ENCODE results near the gene SORBS1. TPM values are rescaled to one million over a fixed set of nuclear protein-coding genes. Genes with fewer than 3 reads are reported as not detected.
A peak's percentile ranks its signal among the peaks of the same experiment; 100 is the strongest.

Gene SORBS1
- total and polyA plus RNA-seq, 9 of the 15 experiments (the other 6 are each of a cell fraction or from before 2014, with no cell fraction given), result 2.0 to 13.3 (median 6.5) TPM

DNA sequence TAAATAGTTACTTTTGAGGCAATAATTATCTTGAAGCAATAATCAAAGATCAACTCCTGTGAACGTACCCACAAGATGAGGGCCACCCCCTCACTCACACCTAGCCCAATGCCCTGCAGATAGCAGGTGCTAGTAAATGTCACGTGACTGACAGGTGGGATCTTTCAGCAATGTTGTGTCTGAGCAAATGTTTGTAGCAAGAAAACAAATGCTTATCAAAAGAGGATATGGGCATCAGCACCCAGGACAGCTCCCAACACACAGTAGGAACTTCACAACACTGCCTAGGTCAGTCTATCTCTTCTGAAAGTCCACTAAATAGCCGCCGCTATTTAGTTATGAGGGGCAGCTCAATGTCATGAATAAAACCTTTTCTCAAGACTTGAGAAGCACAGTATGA lies 149.5 kb downstream of the SORBS1 start (continued):
- TF ChIP-seq HNRNPH1 (optimal IDR thresholded peaks at IDR 0.05; ENCODE audit: low read depth, low read length) (no peak), CBX3 (IDR thresholded peaks at IDR 0.05; ENCODE audit: borderline replicate concordance in 1 of 2, low read length in 2 of 2) (no peak), ZNF217 (CRISPR knock-in tag; IDR thresholded peaks at IDR 0.05) (no peak), NFXL1 (CRISPR knock-in tag; IDR thresholded peaks at IDR 0.05) (no peak), PRMT5 (CRISPR knock-in tag; IDR thresholded peaks at IDR 0.05) (no peak), REST (IDR thresholded peaks at IDR 0.05; ENCODE audit: borderline replicate concordance) (peak; percentile 86), REST (CRISPR knock-in tag; IDR thresholded peaks at IDR 0.05; ENCODE audit: low read depth) (no peak), RAD51 (IDR thresholded peaks at IDR 0.05; ENCODE audit: borderline replicate concordance, low read depth) (peak; percentile 21; the same call in 1 of the 2 replicates), MCM3 (IDR thresholded peaks at IDR 0.05) (no peak), UBTF (IDR thresholded peaks at IDR 0.05; ENCODE audit: borderline replicate concordance in 1 of 2, low read depth in 2 of 2, low read length in 2 of 2) (no peak), TARDBP (IDR thresholded peaks at IDR 0.05) (no peak), SRSF9 (IDR thresholded peaks at IDR 0.05; ENCODE audit: borderline replicate concordance, low read depth, low read length) (no peak), MCM7 (IDR thresholded peaks at IDR 0.05) (no peak)
- TF ChIP-seq, protein P1, sequence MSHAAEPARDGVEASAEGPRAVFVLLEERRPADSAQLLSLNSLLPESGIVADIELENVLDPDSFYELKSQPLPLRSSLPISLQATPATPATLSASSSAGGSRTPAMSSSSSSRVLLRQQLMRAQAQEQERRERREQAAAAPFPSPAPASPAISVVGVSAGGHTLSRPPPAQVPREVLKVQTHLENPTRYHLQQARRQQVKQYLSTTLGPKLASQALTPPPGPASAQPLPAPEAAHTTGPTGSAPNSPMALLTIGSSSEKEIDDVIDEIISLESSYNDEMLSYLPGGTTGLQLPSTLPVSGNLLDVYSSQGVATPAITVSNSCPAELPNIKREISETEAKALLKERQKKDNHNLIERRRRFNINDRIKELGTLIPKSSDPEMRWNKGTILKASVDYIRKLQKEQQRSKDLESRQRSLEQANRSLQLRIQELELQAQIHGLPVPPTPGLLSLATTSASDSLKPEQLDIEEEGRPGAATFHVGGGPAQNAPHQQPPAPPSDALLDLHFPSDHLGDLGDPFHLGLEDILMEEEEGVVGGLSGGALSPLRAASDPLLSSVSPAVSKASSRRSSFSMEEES (CRISPR knock-in tag; IDR thresholded peaks at IDR 0.05), result peak; percentile 72
